Measurements from ENCODE around the gene ATAD3A. TPM values are rescaled to one million over a fixed set of nuclear protein-coding genes. Genes with fewer than 3 reads are reported as not detected.
"Not testable (repeated sequence)": the region's sequence is repeated elsewhere in the genome, so short reads cannot be mapped to it uniquely, and the experiment has no call there.

The ATAD3A gene
- total RNA-seq, 1 donor from 2014 or later = 31.7 TPM

DNA sequence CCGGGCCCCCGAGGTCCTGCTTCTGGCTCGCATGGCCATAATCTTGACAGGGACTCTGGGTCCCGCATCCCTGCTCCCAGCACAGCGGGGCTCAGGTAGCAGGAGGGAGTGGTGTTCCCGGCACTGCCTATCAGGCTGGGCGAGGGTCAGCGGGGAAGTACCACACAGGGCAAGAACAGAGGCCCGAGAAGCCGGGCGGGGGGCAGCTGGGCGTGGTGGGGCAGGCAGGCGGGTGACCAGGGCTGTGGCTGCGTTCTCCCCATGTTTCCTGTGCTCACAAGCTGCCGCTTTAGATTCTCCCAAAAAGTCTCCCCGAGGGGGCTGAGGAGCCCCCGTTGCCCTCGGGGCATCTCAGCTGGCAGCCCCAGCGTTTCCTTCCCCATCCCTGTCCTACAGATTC, 22.1 kb upstream of the ATAD3A start:
- Mint-ChIP-seq H3K27me3 (ENCODE audit: unreplicated experiment) (no peaks in the 10 kb centered on the region), H3K4me1 (ENCODE audit: unreplicated experiment) (no peaks in the 10 kb centered on the region), H3K36me3 (ENCODE audit: unreplicated experiment) (peaks cover 38% of the 10 kb centered on the region), H3K4me3 (ENCODE audit: unreplicated experiment) (no peak overlapping the region), H3K27ac (ENCODE audit: unreplicated experiment) (no peak overlapping the region), H3K9me3 (ENCODE audit: unreplicated experiment) (no peaks in the 10 kb centered on the region)
- DNase-seq (ENCODE audit: extremely low spot score, unreplicated experiment) = no peak
- TF ChIP-seq, protein P1, sequence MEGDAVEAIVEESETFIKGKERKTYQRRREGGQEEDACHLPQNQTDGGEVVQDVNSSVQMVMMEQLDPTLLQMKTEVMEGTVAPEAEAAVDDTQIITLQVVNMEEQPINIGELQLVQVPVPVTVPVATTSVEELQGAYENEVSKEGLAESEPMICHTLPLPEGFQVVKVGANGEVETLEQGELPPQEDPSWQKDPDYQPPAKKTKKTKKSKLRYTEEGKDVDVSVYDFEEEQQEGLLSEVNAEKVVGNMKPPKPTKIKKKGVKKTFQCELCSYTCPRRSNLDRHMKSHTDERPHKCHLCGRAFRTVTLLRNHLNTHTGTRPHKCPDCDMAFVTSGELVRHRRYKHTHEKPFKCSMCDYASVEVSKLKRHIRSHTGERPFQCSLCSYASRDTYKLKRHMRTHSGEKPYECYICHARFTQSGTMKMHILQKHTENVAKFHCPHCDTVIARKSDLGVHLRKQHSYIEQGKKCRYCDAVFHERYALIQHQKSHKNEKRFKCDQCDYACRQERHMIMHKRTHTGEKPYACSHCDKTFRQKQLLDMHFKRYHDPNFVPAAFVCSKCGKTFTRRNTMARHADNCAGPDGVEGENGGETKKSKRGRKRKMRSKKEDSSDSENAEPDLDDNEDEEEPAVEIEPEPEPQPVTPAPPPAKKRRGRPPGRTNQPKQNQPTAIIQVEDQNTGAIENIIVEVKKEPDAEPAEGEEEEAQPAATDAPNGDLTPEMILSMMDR (IDR thresholded peaks at IDR 0.05) = no peak

DNA sequence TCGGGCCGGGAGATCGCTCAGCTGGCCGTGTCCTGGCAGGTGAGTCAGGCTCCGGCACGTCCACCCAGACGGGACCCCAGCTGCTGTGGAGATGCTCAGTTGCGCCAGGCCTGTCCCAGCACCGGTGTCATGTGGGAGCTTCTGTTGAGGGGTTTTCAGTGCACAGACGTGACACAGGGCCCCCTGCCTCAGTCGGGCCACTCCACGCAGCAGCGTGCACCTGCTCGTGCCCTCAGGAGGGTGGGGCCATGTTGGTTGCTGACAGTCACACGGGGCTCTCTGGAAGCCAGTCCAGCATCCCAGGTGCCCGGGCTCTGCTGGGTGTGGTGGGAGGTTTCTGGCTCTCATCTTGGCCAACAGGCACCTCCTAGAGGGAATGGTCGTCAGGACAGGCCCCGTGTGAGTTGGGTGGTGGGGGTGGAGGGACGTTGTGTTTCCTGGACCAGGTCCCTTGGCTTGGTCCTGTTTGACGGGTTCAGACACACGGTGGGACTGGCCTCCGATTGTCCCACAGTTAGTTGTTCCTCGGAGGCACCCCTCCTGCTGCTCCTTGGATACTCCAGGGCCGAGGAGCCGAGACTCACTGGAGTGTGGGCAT, 21.2 kb upstream of the ATAD3A start:
- Mint-ChIP-seq H3K4me1 (ENCODE audit: unreplicated experiment) (no peaks in the 10 kb centered on the region), H3K9me3 (ENCODE audit: unreplicated experiment) (no peaks in the 10 kb centered on the region), H3K27ac (ENCODE audit: unreplicated experiment) (no peak overlapping the region), H3K27me3 (ENCODE audit: unreplicated experiment) (no peaks in the 10 kb centered on the region), H3K4me3 (ENCODE audit: unreplicated experiment) (no peak overlapping the region), H3K36me3 (ENCODE audit: unreplicated experiment) (peaks cover 38% of the 10 kb centered on the region)
- no peak for DNase-seq (ENCODE audit: extremely low spot score, unreplicated experiment)
- TF ChIP-seq, protein P1 (IDR thresholded peaks at IDR 0.05) = no peak

DNA sequence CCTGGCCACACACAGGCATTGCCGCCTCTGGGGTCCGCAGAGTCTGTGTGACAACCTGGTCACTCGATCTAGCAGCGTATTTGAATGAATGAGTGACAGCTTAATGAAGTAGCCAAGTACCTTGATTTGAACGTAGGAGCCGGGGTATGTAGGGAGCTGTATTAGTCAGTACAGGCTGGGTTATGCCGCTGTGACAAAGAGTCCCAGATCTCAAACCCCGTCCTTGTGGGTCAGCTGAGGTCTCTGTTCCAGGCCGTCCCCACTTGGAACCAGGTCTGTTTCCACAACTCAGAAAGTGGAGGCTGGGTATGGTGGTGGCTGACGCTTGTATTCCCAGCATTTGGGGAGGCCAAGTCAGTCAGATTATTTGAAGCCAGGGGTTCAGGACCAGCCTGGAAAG, 20.4 kb upstream of the ATAD3A start:
- no peak overlapping the region for H3K4me3 Mint-ChIP-seq (ENCODE audit: unreplicated experiment)
- H3K9me3 Mint-ChIP-seq (ENCODE audit: unreplicated experiment) = no peaks in the 10 kb centered on the region
- H3K36me3 Mint-ChIP-seq (ENCODE audit: unreplicated experiment) = peaks cover 38% of the 10 kb centered on the region

DNA sequence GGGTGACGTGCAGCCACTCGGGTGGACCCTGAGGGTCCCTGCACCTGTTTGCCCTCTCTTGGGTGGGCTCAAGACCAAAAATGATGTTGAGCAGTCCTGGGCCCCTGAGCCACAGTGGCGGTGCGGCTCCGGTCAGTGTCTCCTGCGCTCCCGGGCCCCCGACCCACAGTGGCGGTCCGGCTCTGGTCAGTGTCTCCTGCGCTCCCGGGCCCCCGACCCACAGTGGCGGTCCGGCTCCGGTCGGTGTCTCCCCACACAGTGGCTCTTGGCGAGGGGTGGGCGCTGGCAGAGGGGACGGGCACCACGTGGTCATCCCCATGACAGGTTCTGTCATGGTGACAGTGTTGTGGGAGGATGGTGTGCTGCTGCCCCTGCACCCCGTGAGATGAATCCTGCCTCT, 17.7 kb upstream of the ATAD3A start:
- H3K27ac Mint-ChIP-seq (ENCODE audit: unreplicated experiment) = not testable (repeated sequence)

More for the DNA sequence above, 20.4 kb upstream of the ATAD3A start:
- TF ChIP-seq, protein P1 (IDR thresholded peaks at IDR 0.05) = no peak
- no peak overlapping the region for H3K27ac Mint-ChIP-seq (ENCODE audit: unreplicated experiment)
- H3K4me1 Mint-ChIP-seq (ENCODE audit: unreplicated experiment) = no peaks in the 10 kb centered on the region
- no peak for DNase-seq (ENCODE audit: extremely low spot score, unreplicated experiment)
- no peaks in the 10 kb centered on the region for H3K27me3 Mint-ChIP-seq (ENCODE audit: unreplicated experiment)

DNA sequence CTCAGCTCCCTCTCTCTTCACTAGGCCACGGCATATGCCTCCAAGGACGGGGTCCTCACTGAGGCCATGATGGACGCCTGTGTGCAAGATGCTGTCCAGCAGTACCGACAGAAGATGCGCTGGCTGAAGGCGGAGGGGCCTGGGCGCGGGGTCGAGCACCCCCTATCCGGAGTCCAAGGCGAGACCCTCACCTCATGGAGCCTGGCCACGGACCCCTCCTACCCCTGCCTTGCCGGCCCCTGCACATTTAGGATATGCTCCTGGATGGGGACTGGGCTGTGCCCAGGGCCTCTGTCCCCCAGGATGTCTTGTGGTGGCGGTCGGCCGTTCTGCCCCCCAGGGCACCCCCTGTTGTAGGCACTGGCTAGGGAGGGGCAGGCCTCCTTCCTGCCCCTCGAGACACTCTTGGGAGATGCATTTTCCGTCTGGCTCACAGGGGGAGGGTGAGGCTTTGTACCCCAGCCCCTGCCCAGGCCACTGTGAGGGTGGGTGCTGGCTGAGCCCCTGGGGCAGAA, 16.4 kb upstream of the ATAD3A start:
- H3K27ac Mint-ChIP-seq (ENCODE audit: unreplicated experiment); H3K4me3 Mint-ChIP-seq (ENCODE audit: unreplicated experiment); H3K27me3 Mint-ChIP-seq (ENCODE audit: unreplicated experiment); DNase-seq (ENCODE audit: extremely low spot score, unreplicated experiment); H3K4me1 Mint-ChIP-seq (ENCODE audit: unreplicated experiment); H3K9me3 Mint-ChIP-seq (ENCODE audit: unreplicated experiment): not testable (repeated sequence)
- peaks cover 23% of the 10 kb centered on the region for H3K36me3 Mint-ChIP-seq (ENCODE audit: unreplicated experiment)

More for the DNA sequence above, 17.7 kb upstream of the ATAD3A start:
- peaks cover 32% of the 10 kb centered on the region for H3K36me3 Mint-ChIP-seq (ENCODE audit: unreplicated experiment)
- not testable (repeated sequence) for H3K4me3 Mint-ChIP-seq (ENCODE audit: unreplicated experiment); DNase-seq (ENCODE audit: extremely low spot score, unreplicated experiment); H3K4me1 Mint-ChIP-seq (ENCODE audit: unreplicated experiment); H3K27me3 Mint-ChIP-seq (ENCODE audit: unreplicated experiment); H3K9me3 Mint-ChIP-seq (ENCODE audit: unreplicated experiment)

DNA sequence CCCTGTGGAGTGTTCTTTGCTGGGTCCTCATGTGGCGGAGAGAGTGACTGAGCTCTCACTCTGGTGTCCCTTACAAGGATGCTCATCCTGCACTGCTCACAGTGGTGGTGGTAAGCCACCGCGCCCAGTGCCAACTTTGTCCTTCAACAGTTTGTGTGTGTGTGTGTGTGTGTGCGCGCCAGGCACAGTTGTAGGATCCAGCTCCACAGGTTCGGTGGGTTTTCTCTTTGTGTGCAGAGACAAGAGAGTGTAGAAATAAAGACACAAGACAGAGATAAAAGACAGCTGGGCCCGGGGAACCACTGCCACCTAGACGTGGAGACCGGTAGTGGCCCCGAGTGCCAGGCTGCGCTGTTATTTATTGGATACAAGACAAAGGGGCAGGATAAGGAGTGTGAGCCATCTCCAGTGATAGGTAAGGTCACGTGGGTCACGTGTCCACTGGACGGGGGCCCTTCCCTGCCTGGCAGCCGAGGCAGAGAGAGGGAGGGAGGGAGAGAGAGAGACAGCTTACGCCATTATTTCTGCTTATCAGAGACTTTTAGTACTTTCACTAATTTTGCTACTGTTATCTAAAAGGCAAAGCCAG, 7.1 kb upstream of the ATAD3A start:
- not testable (repeated sequence) for H3K9me3 Mint-ChIP-seq (ENCODE audit: unreplicated experiment); H3K36me3 Mint-ChIP-seq (ENCODE audit: unreplicated experiment); H3K4me1 Mint-ChIP-seq (ENCODE audit: unreplicated experiment); H3K27me3 Mint-ChIP-seq (ENCODE audit: unreplicated experiment); DNase-seq (ENCODE audit: extremely low spot score, unreplicated experiment)
- Mint-ChIP-seq H3K27ac (ENCODE audit: unreplicated experiment) (peak overlapping the region; percentile 98), H3K4me3 (ENCODE audit: unreplicated experiment) (peak overlapping the region; percentile 66)
- TF ChIP-seq, protein P1 (IDR thresholded peaks at IDR 0.05) = peak; percentile 69

All from osteocyte (in vitro differentiated cells).